Panc1 (cell line): ENCODE data around the gene DNAJC18.

Experiments
- POLR2AphosphoS5 ChIP-seq: IDR thresholded peaks from 2 replicates; pipeline ENCODE4 v1.6.1; 2012; ENCODE audit warnings: mild to moderate bottlenecking, low read depth, low read length, moderate library complexity
- TF ChIP-seq, protein P1 (sequence below): fragments of 450-650 bp; IDR thresholded peaks from 2 replicates; pipeline ENCODE4 v1.5.1; 2017; ENCODE audit warnings: mild to moderate bottlenecking

DNA sequence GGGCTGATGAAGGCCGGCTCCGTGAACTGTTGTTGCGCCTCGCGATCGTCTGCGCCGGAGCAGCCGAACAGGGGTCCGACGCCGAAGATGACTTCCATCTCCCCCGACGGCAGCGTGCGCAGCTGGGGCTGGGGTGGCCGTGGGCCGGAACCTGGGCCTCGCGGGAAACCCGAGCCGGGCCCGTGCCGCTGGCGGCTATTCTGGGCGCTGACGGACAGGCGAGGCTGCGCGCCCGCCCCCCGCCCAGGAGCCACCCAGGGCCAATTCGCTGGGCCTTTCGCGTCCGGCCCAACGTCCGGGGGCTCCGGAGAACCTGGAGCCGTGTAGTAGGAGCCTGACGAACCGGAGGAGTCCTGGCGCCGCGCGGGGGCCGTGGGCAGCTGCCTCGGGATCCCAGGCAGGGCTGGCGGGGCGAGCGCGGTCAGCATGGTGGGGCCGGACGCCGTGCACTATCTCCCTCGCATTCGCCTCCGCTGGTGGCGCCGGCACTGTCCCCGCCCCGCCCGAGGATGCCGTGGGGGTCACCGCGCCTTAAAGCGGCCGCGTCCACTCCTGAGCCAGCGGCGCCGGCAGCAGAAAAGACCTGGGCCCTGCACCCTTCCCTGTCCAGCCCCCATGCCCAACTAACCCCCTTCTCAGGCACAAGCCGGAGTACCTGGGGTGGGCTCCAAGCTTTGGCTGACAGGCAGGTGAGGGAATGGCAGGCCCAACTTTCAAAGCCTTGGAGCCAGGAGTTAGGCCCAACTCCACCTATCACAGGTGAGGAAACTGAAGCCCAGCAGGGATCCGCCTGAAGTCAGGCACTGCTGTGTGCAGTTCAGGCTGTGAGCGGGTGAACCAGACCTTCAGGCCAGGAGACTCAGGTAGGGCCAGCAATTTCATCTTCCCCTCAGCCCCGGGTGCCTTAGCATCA is 44.4 kb downstream of the DNAJC18 start, which contains the start of gene PROB1:
- TF ChIP-seq, protein P1, sequence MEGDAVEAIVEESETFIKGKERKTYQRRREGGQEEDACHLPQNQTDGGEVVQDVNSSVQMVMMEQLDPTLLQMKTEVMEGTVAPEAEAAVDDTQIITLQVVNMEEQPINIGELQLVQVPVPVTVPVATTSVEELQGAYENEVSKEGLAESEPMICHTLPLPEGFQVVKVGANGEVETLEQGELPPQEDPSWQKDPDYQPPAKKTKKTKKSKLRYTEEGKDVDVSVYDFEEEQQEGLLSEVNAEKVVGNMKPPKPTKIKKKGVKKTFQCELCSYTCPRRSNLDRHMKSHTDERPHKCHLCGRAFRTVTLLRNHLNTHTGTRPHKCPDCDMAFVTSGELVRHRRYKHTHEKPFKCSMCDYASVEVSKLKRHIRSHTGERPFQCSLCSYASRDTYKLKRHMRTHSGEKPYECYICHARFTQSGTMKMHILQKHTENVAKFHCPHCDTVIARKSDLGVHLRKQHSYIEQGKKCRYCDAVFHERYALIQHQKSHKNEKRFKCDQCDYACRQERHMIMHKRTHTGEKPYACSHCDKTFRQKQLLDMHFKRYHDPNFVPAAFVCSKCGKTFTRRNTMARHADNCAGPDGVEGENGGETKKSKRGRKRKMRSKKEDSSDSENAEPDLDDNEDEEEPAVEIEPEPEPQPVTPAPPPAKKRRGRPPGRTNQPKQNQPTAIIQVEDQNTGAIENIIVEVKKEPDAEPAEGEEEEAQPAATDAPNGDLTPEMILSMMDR = no peak
- TF ChIP-seq POLR2AphosphoS5 = no peak
